GM18517 (cell line): ENCODE data around the gene LPCAT2.
"Not testable (repeated sequence)": the region's sequence is repeated elsewhere in the genome, so short reads cannot be mapped to it uniquely, and the experiment has no call there.

Experiments
- ATAC-seq: cut with Tn5 transposase; IDR thresholded peaks from one replicate; pipeline ENCODE4 v1.9.1; 2021; ENCODE audit warnings: mild to moderate bottlenecking, moderate library complexity; ENCODE audit not compliant: unreplicated experiment

The LPCAT2 gene

GRCh38 chr16:55588799-55589198 is 79.9 kb downstream of the LPCAT2 start:
- ATAC-seq: no peak

- ATAC-seq: no peak
These were observed 83.4 kb downstream of the LPCAT2 start for GRCh38 chr16:55592306-55592705.

- no peak for ATAC-seq
These were observed 89.1 kb downstream of the LPCAT2 start for GRCh38 chr16:55597928-55598327.

GRCh38 chr16:55605754-55606336 is 97.0 kb downstream of the LPCAT2 start:
- no peak for ATAC-seq

GRCh38 chr16:55613613-55614335 is 104.9 kb downstream of the LPCAT2 start:
- ATAC-seq: no peak

- ATAC-seq: no peak
These were observed 106.2 kb downstream of the LPCAT2 start for GRCh38 chr16:55615071-55615470.

GRCh38 chr16:55615670-55616069 is 106.8 kb downstream of the LPCAT2 start:
- not testable (repeated sequence) for ATAC-seq

GRCh38 chr16:55621771-55622170 is 112.9 kb downstream of the LPCAT2 start:
- no peak for ATAC-seq

GRCh38 chr16:55622272-55622671 is 113.4 kb downstream of the LPCAT2 start:
- no peak for ATAC-seq

- no peak for ATAC-seq
These were observed 114.2 kb downstream of the LPCAT2 start for GRCh38 chr16:55622930-55623561.

- ATAC-seq: no peak
These were observed 114.8 kb downstream of the LPCAT2 start for GRCh38 chr16:55623640-55624039.

- ATAC-seq: no peak
These were observed 115.8 kb downstream of the LPCAT2 start for GRCh38 chr16:55624696-55625095.

- no peak for ATAC-seq
These were observed 117.0 kb downstream of the LPCAT2 start for GRCh38 chr16:55625843-55626242.

GRCh38 chr16:55628306-55628968 is 119.6 kb downstream of the LPCAT2 start:
- ATAC-seq: no peak

GRCh38 chr16:55630774-55631173 is 121.9 kb downstream of the LPCAT2 start:
- ATAC-seq: no peak

- ATAC-seq: no peak
These were observed 123.4 kb downstream of the LPCAT2 start for GRCh38 chr16:55632259-55632658.

- ATAC-seq: no peak
These were observed 125.3 kb downstream of the LPCAT2 start for GRCh38 chr16:55634193-55634592.
